HG03025 (cell line): ENCODE data around the gene COG6.

Source experiments
- ATAC-seq: cut with Tn5 transposase; IDR thresholded peaks from one replicate; pipeline ENCODE4 v1.9.1; 2021; ENCODE audit warnings: mild to moderate bottlenecking, moderate library complexity; ENCODE audit not compliant: unreplicated experiment, low FRiP score

COG6 gene

DNA sequence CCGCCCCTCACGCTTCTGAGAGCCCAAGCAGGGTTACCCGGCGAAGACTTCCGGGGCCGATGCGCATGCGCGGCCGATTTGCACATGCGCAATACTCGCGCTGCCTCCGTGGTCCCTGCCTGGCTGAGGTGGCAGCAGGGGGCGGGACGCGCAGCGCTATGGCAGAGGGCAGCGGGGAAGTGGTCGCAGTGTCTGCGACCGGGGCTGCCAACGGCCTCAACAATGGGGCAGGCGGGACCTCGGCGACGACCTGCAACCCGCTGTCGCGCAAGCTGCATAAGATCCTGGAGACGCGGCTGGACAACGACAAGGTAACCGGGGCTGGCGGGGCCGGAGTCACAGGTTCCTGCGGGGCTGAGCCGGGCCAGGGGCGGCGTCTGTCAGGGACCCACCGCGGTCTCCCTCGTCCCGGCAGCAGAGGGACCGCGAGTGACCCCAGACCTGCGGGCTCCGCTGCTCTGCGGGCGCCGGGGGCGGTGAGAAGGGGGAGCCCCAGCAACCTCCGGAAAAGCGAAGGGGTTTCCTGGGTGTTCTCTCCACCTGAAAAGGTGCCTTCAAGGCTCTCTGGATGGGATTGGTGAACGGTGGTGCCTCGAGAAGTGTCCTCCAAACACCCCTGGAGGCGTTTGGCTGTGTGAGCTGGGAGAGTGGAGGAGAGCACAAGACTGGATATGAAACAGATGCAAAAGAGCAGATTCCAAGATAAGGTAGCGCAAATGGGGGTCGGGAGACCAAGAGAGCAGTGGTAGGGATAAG, at the start of gene COG6:
TSS of gene COG6 (plus strand) at position 94 of the 756 bp plus-strand sequence. CDS start at position 159, 65 bp downstream.
- peak; percentile 98 for ATAC-seq

DNA sequence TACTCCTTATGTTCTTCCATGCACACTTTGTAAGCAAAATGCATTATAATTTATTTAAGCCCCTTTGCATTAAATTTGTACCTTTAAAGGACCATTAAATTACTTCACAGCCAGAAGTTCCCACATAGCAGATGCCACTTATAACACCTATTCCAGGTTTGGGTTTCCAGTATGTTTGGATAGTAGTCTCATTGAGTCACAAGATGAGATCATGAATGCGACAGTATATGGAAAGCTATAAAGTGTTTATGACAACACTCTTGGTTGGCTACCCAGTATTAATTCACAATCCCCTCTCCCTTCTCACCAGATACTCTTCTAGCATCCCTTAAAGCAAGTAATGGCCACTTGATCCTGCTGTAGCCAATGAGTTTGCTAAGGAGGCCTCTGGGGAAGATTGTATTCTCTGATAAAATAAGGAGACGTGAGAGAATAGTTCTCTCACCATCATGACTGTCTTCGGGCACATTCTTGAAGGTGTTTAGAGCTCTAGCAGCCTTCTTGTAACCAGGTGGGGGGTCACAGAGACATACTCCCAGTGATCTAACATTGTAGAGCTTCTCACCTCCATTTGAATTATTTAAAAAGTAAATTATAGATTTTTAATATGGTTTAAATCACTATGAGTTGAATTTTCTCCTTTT, 49.7 kb upstream of the COG6 start:
- no peak for ATAC-seq

DNA sequence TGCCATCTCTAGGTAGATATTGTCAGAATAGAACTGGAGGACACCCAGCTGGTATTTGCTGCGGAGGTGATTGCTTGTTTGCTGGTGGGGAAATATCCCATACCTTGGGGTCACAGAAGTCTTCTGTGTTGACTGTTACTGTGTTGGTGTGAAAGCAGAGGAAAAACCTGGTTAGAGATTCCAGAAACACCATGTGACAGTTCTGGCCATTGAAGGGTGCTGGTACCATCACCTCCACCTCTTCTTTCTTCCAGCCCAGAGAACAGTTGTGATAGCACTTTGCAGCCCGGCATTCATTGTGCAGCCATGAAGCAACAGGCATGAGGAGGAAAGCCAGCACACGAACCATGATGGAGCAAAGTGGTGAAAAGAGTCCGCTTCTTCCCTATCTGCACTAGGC, 47.6 kb upstream of the COG6 start:
- no peak for ATAC-seq

DNA sequence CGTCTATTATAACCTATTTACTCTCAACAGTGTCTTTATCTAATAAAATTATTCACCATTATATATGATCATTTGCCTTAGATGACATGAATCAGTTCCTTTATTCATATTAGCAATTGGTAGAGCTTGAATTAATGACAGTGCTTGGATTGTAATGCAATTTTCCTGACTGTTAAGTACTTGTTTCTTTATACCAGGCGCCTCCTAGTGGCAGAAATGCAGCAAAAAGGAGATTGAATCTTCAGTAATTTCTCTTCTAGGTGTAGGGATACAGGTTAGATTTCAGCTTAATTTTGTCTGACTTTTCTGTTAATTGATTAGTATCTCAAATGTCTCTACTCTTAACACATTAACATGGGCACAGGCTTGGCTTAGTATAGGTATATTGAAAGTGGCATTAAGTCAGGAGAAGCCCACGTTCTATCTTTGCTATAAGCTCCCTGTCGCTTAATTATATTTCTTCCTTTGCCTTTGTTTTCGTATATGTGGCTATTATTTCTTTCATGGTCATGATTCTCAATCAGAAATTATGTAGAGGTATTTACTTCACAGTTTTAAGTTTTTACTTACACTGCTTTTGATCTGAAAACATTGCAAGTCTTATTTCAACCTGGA, 43.3 kb upstream of the COG6 start:
- no peak for ATAC-seq

- ATAC-seq: peak; percentile 63
Observed at GRCh38 chr13:39616087-39616694, 39.3 kb upstream of the COG6 start.

DNA sequence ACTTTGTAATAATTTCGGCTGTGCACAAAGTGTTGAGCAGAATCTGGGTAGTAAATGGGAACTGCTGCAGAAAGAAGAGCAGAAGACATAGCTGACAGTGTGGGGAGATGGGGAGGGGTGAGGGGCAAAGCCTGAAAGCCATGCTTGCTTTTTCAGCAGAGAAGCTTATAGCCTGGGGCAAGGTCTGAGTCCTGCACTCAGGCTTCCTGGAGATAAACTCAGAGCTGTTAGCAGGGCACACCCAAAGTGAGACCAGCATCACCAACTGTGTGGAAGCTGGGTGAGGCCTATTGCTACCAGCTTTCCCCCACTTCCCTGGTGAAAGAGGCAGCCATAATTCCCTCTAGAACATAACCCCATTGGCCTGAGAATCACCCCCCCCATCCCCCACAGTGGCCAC, 36.9 kb upstream of the COG6 start:
- ATAC-seq: no peak

DNA sequence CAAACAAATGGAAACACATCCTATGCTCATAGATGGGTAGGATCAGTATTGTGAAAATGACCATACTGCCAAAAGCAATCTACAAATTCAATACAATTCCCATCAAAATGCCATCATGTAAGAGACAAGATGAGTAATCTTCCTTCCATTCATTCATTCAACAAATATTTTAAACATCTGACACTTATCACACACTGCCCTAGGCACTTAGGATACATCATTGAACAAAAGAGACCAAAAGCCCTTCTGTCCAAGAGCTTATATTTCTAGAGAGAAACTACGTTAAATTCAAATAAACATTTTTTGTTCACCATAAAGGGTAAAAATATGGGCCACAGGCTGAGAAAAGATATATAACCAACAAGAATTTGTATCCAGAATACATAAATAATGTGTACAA, 32.0 kb upstream of the COG6 start:
- ATAC-seq: no peak

- ATAC-seq: no peak
Observed at GRCh38 chr13:39631307-39631706, 24.2 kb upstream of the COG6 start.

DNA sequence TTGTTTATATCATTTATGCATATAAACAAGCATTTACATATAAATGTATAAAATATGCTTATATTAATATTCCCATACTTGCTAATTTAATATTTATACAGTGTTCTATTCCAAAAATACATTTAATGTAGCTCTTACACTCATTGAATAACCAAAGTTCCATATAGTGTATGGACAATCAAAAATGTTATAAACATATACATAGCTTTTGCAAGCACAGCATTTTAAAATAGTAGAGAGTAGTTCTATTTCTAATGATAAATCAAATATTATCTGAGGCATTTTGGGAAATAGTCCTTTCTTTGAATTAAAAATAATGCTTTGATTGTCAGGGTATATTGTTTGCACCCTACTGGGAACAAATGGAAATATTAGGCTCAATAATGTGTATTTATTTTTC, 22.5 kb upstream of the COG6 start:
- no peak for ATAC-seq

DNA sequence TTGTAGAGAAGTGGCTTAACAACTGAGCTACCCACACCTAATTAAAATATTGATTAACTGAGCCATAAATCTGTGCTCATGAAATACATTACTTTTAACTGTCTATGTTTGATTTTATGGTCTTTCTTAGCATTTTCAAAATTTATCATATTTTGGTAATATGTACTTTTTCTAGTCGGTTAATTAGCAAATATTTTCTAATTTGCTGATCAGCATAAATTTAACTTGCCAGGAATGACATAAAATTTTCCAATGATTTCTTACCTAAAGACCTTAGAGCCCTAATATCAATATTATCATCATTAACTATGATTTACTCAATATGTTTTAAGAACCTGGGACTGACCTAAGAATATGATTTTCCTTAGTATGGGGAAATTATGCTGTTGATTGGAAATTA, 19.9 kb upstream of the COG6 start:
- no peak for ATAC-seq

DNA sequence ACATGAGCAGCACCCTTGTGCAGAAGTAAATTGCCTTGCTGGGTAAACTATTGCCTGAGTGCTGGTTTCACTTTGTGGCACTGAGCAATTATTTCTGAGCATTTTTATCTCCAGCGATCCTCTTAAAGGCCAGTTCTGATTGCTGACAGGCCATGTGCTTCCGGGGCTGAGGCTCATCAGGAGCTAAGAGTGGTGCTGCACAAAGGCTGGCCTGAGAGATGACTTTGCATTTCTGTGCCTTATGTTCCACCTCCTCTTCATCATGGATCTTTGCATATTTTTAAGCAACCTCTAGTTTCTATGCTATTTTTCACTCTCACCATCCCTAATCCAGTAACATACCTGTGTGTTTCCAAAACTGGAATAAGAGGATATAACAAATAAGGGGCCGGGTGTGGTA, 17.6 kb upstream of the COG6 start:
- ATAC-seq: no peak

- ATAC-seq: no peak
Observed at GRCh38 chr13:39641645-39642044, 13.8 kb upstream of the COG6 start.

DNA sequence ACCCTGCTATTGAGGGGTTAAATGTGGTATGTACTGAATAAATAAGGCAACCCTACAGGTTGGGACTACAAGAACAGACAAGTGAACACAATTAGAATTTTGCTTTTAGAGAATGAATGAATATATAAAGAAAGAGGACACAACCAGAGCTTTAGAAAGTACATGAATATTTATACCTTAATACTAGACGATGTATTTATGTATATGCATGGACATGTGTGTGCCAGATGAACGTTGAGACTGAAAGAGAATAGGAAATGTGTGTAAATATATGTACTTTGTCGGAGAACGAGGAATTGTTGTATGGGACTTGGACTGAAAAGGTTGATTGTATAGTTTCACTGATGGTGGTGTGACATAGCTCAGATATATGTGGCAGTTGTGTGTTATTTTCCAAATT, 9.3 kb upstream of the COG6 start:
- no peak for ATAC-seq

DNA sequence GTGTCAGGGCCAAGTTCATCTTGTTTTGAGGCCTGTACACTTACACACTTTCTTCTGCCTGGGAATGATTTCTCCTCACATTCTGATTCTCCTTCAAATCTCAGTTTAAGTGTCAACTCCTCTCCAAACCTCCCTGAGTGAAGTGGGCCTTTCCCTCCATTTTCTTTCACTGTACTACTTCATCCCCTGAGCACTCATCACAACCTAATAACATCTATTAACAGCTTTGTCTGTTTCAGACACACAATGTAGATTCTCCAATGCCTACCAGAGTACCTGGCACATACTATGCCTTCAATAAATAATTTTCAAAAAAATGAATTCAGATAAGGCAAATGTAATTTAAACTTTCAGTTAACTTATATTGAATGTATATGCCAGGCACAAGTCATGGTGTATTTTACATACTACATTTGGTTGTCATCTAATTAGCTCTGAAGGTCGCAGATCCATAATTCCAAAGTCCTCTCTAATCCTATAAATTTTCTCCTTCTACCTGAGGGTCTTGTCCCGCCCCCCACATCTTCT, 357 bp upstream of the COG6 start:
- ATAC-seq: peak; percentile 8

- ATAC-seq: no peak
Observed at GRCh38 chr13:39656325-39656677, 839 bp downstream of the COG6 start.

DNA sequence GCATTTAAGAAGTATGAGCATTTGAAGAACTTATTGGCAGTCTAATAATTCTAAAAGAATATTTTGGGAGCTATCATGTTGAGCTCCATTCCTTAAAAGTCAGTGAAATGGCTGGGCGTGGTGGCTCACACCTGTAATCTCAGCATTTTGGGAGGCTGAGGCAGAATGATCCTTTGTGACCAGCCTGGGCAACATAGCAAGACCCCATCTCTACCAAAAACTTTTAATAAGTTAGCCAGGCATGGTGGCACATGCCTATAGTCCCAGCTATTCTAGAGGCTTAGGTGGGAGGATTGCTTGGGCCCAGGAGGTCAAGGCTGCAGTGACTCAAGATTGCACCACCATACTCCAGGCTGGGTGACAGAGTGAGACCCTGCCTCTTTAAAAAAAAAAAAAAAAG, 8.0 kb downstream of the COG6 start:
- no peak for ATAC-seq

GRCh38 chr13:39663958-39664357, 8.5 kb downstream of the COG6 start:
- no peak for ATAC-seq

DNA sequence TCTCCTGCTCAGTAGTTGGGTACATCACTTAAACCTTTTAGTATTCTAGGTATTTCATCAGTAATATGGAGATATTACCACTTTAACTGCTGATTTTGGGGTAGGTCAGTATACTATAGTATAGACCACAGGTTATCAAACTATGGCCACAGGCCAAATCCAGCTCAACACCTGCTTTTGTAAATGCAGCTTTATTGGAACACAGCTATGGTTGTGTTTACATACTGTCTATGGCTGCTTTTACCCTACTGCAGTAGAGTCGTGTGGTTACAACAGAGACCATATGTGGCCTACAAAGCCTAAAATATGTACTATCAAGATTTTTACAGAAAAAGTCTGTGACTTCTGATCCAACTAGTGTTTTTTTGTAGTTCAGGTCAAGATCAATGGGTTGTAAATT, 10.3 kb downstream of the COG6 start:
- ATAC-seq: no peak

DNA sequence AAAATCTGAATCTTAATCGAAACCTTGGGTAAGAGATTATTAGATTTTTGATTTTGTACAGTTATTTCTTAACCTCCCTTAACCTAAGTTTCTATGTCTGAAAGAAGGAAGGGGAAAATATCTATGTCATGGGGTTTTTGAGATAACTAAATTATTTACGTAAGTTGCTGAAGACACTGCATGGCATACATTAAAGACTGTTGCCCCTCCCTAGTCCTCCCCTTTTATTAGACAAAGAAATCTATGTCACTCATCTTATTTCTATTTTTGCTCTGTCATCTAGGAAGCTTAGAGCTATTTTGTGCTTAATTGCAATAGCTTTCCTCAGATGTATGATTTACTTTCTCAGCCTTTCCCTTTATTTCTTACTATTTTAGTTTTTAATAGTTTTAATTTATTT, 15.0 kb downstream of the COG6 start:
- ATAC-seq: no peak

DNA sequence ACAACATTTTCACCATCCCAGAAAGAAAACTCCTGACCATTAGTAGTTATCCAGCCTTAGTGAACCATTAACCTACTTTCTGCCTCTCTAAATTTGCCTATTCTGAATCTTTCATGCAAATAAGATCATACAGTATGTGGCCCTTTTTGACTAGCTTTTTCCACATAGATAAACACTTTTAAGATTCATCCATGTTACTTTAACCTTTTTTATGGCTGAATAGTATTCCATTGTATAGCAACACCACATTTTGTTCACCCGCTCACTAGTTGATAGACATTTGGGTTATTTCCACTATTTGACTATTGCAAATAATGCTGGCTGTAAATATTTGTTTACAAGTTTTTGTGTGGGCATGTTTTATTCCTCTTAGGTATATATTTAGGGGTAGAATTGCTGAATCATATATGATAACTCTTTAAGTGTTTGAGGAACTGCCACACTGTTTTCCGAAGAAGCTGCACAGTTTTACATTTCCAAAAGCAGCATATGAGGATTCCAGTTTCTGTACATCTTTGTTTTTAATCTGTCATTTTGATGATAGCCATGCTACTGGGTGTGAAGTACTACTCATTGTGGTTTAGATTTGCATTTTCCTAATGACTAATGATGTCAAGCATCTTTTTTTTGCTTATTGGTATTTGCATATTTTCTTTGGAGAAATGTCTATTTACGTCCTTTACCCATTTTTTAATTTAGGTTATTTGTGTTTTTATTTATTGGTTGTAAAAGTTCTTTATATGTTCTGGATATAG, 17.1 kb downstream of the COG6 start:
- no peak for ATAC-seq

DNA sequence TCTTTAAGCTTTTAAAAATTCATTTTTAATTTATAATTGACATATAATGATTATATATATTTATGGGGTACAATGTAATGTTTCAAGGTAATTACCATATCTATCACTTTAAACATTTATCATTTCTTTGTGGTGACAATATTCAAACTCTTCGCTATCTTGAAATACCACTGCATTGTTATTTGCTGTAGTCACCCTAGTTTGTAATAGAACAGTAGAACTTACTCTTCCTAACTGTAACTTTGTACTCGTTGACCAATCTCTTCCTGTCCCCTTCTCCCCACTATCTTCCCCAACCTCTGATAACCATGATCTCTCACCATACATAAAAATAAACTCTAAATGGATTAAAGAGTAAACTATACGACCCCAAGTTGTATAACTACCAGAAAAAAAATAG, 20.4 kb downstream of the COG6 start:
- no peak for ATAC-seq
